Activated CD8-positive, alpha-beta T cell treated with anti-CD3 and anti-CD28 coated beads, Interleukin-2, amount 10 ng/mL, durations not matched to agents 7 days and 5 days (primary cell): ENCODE results near the gene FKBP6. TPM values are rescaled to one million over a fixed set of nuclear protein-coding genes. Genes with fewer than 3 reads are reported as not detected.
"Not testable (repeated sequence)": the region's sequence is repeated elsewhere in the genome, so short reads cannot be mapped to it uniquely, and the experiment has no call there.

Experiments used
- ATAC-seq: fragments of 150-1000 bp; cut with Tn5 transposase; one replicate; pipeline ENCODE4 v1.10.0; 2021; ENCODE audit warnings: moderate library complexity
- CTCF ChIA-PET: fragments of 350-600 bp; sonication (Branson Sonifier 250); formaldehyde crosslinking; loops from one replicate; lab custom pipeline; 2021; ENCODE audit warnings: antibody characterized with exemption; lab: Charles Lee
- POLR2A ChIA-PET: fragments of 350-600 bp; sonication (Branson Sonifier 250); formaldehyde crosslinking; loops from one replicate; lab custom pipeline; 2021; ENCODE audit warnings: antibody characterized with exemption; lab: Charles Lee
- DNase-seq: peaks from one replicate; pipeline ENCODE4 v3.0.0-alpha.2; 2020
- H3K27ac Mint-ChIP-seq: one replicate; pipeline ENCODE4 v1.8.0; 2021; ENCODE audit warnings: mild to moderate bottlenecking, mixed read lengths
- H3K27me3 Mint-ChIP-seq: one replicate; pipeline ENCODE4 v1.8.0; 2021; ENCODE audit warnings: low read depth, mixed read lengths
- H3K36me3 Mint-ChIP-seq: one replicate; pipeline ENCODE4 v1.8.0; 2021; ENCODE audit warnings: low read depth, mixed read lengths
- H3K4me1 Mint-ChIP-seq: one replicate; pipeline ENCODE4 v1.8.0; 2021; ENCODE audit warnings: low read depth, mixed read lengths
- H3K4me3 Mint-ChIP-seq: one replicate; pipeline ENCODE4 v1.8.0; 2021; ENCODE audit warnings: mild to moderate bottlenecking, mixed read lengths
- H3K9me3 Mint-ChIP-seq: one replicate; pipeline ENCODE4 v1.8.0; 2022; ENCODE audit warnings: mixed read lengths; ENCODE audit not compliant: insufficient read depth
- total RNA-seq, 2 experiments: library from RNA; stranded (reverse); gene quantifications; one replicate each; pipeline ENCODE4 v1.2.3, GENCODE V29; 2021

Gene FKBP6
- total RNA-seq, 2 experiments from 2014 or later: not detected

DNA sequence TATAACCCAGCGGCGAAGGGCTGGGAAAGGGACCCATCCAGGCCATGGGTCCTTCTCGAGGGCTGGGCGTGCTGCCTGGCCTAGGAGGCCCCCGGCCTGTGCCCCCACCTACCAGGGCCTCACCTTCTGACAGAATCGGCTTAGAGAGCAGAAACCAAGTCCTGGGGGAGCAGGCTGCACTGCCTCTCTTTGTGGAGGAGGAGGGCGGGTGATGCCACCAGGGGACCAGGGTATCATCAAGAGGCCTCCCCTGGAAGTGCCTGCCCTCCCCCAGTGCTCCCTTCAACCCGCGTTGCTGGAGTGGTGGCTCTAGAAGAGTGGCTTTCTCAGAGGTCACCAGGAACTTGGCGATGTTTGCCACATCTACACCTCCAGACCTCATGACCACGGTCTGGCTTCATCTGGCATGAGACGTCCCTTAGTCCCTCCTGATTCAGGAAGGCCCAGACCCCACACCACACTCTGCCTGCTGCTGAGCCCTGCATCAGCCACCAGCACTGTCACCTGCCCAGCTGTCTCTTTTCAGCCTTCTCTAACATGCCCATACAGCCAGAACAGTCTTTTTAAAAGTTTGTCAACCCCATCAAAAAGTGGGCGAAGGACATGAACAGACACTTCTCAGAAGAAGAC lies 31.9 kb downstream of the FKBP6 start:
- H3K36me3 Mint-ChIP-seq: no peaks in the 10 kb centered on the region
- DNase-seq (no peak), ATAC-seq (no peak)
- peaks cover 4% of the 10 kb centered on the region for H3K4me1 Mint-ChIP-seq
- no peaks in the 10 kb centered on the region for H3K9me3 Mint-ChIP-seq
- H3K4me3 Mint-ChIP-seq: no peak overlapping the region
- peak overlapping the region; percentile 20 for H3K27ac Mint-ChIP-seq
- ChIA-PET POLR2A (no interaction called here), CTCF (no interaction called here)
- H3K27me3 Mint-ChIP-seq: no peaks in the 10 kb centered on the region

DNA sequence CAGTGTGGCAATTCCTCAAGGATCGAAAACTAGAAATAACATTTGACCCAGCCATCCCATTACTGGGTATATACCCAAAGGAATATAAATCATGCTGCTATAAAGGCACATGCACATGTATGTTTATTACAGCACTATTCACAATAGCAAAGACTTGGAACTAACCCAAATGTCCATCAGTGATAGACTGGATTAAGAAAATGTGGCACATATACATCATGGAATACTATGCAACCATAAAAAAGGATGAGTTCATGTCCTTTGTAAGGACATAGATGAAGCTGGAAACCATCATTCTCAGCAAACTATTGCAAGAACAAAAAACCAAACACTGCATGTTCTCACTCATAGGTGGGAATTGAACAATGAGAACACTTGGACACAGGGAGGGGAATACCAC lies 32.6 kb downstream of the FKBP6 start:
- H3K27me3 Mint-ChIP-seq, ATAC-seq, DNase-seq, POLR2A ChIA-PET, H3K27ac Mint-ChIP-seq, H3K4me1 Mint-ChIP-seq, H3K36me3 Mint-ChIP-seq, H3K4me3 Mint-ChIP-seq, H3K9me3 Mint-ChIP-seq, CTCF ChIA-PET: not testable (repeated sequence)

DNA sequence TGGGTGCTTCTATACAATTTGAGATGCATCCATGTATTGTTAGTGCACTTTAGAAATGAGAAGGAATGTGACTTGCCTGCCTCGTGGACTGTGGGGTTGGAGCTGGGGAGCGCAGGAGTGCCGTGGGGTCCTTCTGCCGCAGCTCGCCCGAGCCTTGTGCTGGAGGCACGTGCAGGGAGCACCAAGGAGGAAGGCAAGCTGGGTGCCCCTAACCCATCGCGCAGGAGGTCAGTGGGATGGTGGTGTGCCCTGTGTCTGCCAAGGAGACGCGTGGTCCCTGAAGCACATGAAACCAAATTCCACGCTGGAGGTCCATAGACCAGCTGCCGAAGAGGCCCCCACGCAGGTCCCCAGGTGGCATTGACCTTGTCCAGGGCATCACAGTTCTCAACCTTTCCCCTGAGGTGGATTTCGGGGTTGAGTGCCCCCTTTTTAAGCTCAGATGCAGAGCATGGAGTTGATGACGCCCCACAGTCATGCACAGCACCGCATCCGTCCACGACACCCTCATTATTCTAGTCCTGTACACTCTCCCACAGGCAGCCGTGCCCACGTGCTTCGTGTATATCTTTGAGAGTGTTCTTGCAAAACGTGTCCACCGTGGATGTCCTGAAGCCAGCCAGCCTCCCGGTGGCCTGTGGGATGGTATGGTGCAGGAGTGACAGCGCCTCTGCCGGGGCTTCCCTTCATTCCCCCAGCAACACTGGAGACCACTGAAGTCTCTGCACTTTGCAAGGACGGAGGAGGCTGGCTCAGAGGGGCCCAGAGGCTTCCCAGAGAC lies 35.5 kb downstream of the FKBP6 start:
- no peaks in the 10 kb centered on the region for H3K9me3 Mint-ChIP-seq
- ATAC-seq: no peak
- POLR2A ChIA-PET: no interaction called here
- H3K4me3 Mint-ChIP-seq: no peak overlapping the region
- H3K27ac Mint-ChIP-seq: no peak overlapping the region
- no peaks in the 10 kb centered on the region for H3K36me3 Mint-ChIP-seq
- CTCF ChIA-PET: no interaction called here
- H3K27me3 Mint-ChIP-seq: no peaks in the 10 kb centered on the region
- DNase-seq: no peak
- no peaks in the 10 kb centered on the region for H3K4me1 Mint-ChIP-seq

DNA sequence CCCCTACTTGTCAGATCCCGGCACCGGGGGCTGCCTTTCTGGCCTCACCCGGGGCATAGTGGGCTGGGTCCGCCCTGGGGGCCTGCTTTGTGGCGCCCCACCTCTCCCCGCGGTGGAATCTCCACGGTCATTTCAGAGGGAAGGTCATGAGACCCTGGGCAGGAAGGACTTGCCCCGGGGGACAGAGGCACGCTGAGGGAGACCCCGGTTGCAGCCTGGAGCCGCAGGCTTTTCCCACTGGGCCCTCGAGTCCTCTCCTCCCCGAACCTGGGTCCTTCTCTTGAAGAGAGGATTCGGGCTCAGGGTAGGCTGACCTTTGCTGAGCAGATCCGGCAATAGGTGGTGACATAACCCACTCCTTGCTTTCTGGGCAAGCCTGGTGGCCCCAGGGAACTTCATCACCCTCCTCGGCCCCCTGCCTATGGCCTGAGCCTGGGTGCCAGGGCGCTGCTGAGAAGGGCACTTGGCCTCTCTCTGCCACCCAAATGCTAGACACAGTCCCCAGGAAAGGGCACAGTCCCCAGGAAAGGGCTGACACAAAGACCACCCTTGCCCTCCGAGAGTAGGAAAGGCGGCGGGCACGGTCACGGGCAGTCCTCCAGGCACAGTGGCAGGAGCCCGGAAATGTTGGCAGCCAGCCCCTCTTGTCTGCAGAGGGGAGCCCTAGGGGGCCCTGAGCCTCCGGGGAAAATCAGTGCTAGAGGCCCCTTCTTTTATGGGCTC lies 36.2 kb downstream of the FKBP6 start:
- H3K9me3 Mint-ChIP-seq: no peaks in the 10 kb centered on the region
- ChIA-PET CTCF (no interaction called here), POLR2A (no interaction called here)
- ATAC-seq (no peak), DNase-seq (no peak)
- no peaks in the 10 kb centered on the region for H3K27me3 Mint-ChIP-seq
- no peaks in the 10 kb centered on the region for H3K4me1 Mint-ChIP-seq
- no peak overlapping the region for H3K27ac Mint-ChIP-seq
- H3K4me3 Mint-ChIP-seq: no peak overlapping the region
- H3K36me3 Mint-ChIP-seq: no peaks in the 10 kb centered on the region

DNA sequence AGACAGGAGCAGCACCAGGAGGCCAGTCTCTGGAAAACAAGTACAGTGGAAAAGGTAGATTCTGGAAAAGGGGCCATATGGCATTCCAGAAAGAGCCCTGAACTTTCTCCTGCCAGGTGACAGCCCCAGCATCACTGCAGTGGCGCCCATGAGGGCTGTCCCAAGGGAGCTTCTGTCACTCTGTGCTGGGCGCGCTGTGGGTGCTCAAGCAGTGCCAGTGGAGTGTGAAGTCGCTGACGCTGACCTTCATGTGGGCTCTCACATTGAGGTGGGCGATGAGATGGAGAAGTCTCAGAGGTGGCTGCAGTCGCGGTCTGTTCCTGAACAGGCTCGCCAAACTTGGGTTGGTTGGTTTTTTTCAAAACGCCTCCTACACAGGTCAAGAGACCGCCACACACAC lies 38.2 kb downstream of the FKBP6 start:
- POLR2A ChIA-PET: no interaction called here
- Mint-ChIP-seq H3K27ac (no peak overlapping the region), H3K36me3 (no peaks in the 10 kb centered on the region), H3K4me3 (no peak overlapping the region), H3K9me3 (no peaks in the 10 kb centered on the region), H3K4me1 (no peaks in the 10 kb centered on the region), H3K27me3 (no peaks in the 10 kb centered on the region)
- no peak for ATAC-seq
- CTCF ChIA-PET: interaction anchor here (0.9 kb wide), 1 partner anchor 43 kb away, joined by 3 read pairs; no protein-coding TSS in a partner anchor
- no peak for DNase-seq

DNA sequence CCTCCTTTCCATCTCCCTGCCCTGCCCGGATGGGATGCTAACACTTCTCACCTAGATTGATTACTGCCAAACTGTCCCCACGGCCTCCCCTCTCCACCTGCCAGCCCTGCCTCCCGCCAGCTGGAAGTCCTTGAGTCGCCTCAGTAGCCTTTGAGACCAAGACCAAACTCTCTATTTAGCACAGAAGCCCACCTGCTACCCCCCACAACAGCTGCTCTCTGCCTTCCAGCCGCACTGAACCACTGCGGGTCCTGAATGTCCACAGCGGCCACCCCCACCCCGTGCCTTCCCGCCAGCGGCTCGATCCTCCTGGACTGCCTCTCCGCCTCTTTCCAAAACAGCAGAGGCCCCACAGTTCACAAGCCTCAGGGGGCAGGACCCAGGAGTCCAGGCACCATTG lies 39.0 kb downstream of the FKBP6 start:
- ChIA-PET POLR2A (no interaction called here), CTCF (no interaction called here)
- ATAC-seq (no peak), DNase-seq (no peak)
- Mint-ChIP-seq H3K9me3 (no peaks in the 10 kb centered on the region), H3K4me3 (no peak overlapping the region), H3K36me3 (no peaks in the 10 kb centered on the region), H3K27ac (no peak overlapping the region), H3K4me1 (no peaks in the 10 kb centered on the region), H3K27me3 (no peaks in the 10 kb centered on the region)

DNA sequence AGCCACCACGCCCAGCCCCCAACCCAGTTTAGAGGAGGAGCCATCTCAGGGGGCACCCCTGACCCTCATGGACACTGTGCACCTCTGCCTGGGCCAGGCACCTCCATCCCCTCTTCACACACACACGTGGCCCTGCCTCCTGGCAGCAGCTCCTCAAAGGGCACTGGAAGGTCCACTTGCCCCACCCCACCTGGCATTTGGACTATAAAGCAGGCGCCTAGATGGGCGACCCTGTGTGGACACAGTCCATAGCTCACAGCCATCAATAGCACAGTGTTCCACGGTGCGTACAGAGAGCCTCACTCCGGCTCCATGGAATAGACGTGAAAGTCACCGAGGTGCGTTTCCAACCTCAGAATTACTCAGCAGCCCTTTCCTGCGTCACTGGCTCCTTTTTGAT lies 41.0 kb downstream of the FKBP6 start:
- DNase-seq (no peak), ATAC-seq (no peak)
- Mint-ChIP-seq H3K4me1 (no peaks in the 10 kb centered on the region), H3K27ac (no peak overlapping the region), H3K27me3 (no peaks in the 10 kb centered on the region), H3K9me3 (no peaks in the 10 kb centered on the region), H3K4me3 (no peak overlapping the region), H3K36me3 (no peaks in the 10 kb centered on the region)
- ChIA-PET POLR2A (no interaction called here), CTCF (no interaction called here)

DNA sequence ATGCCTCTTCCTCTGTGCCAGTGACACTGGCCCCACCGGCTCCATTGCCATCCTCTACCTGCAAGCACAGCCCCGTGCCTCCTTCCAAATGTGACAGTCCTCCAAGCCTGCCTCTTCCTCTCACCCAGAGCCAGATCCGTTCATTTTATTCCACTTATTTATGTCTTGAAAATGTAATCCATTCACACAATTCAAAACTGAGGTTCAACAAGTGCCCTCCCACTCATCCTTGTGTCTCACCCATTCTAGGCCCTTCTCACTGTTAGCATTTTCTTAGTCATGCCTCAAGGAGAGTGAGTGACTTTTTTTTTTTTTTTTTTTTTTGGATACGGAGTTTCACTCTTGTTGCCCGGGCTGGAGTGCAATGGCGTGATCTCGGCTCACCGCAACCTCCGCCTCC lies 41.7 kb downstream of the FKBP6 start:
- no peaks in the 10 kb centered on the region for H3K4me1 Mint-ChIP-seq

DNA sequence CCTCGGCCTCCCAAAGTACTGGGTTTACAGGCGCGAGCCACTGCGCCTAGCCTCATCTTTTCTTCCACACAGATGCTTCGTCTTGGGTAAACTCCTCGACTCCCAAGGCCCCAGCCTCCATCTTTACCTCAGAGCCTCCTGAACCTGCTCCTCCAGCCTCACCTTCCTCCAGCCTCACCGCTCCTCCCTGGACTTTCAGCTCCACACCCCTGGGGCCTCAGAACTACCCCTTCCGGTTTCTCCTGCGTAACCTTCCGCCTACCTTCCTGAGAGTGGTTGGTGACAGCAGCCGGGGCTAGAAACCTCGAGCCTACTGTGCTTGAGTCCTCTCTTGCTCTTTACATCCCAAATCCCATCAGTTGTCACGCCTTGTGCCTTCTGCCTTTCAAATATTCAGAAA lies 45.8 kb downstream of the FKBP6 start:
- Mint-ChIP-seq H3K9me3 (no peaks in the 10 kb centered on the region), H3K4me3 (no peak overlapping the region), H3K27ac (no peak overlapping the region), H3K4me1 (no peaks in the 10 kb centered on the region), H3K36me3 (no peaks in the 10 kb centered on the region), H3K27me3 (peaks cover 17% of the 10 kb centered on the region)
- DNase-seq (no peak), ATAC-seq (no peak)
- ChIA-PET CTCF (no interaction called here), POLR2A (no interaction called here)

More for the DNA sequence above, 41.7 kb downstream of the FKBP6 start:
- ChIA-PET POLR2A (no interaction called here), CTCF (no interaction called here)
- no peak overlapping the region for H3K27ac Mint-ChIP-seq
- no peaks in the 10 kb centered on the region for H3K9me3 Mint-ChIP-seq
- DNase-seq: no peak
- H3K36me3 Mint-ChIP-seq: no peaks in the 10 kb centered on the region
- H3K27me3 Mint-ChIP-seq: no peaks in the 10 kb centered on the region
- no peak for ATAC-seq
- H3K4me3 Mint-ChIP-seq: no peak overlapping the region

DNA sequence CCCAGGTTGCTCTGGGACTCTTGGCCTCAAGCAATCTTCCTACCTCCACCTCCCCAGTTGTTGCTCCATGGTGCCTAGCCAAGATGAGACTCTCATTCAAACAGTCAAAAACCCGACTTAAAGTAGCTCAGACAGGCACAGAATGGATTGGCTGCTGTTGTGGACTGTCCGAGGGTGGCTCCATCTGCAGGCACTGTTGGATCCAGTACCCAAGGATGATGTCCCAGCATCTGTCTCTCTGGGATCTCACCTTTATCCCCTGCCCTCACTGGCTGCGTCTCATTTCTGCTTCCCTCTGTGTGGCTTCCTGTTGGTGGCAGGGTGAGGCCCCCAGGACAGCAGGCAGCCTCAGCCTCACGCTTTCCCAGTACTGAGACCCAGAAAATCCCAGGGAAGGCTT lies 48.3 kb downstream of the FKBP6 start:
- H3K27me3 Mint-ChIP-seq: peaks cover 20% of the 10 kb centered on the region
- POLR2A ChIA-PET, H3K27ac Mint-ChIP-seq, H3K36me3 Mint-ChIP-seq, ATAC-seq, CTCF ChIA-PET, H3K9me3 Mint-ChIP-seq, DNase-seq, H3K4me3 Mint-ChIP-seq, H3K4me1 Mint-ChIP-seq: not testable (repeated sequence)

DNA sequence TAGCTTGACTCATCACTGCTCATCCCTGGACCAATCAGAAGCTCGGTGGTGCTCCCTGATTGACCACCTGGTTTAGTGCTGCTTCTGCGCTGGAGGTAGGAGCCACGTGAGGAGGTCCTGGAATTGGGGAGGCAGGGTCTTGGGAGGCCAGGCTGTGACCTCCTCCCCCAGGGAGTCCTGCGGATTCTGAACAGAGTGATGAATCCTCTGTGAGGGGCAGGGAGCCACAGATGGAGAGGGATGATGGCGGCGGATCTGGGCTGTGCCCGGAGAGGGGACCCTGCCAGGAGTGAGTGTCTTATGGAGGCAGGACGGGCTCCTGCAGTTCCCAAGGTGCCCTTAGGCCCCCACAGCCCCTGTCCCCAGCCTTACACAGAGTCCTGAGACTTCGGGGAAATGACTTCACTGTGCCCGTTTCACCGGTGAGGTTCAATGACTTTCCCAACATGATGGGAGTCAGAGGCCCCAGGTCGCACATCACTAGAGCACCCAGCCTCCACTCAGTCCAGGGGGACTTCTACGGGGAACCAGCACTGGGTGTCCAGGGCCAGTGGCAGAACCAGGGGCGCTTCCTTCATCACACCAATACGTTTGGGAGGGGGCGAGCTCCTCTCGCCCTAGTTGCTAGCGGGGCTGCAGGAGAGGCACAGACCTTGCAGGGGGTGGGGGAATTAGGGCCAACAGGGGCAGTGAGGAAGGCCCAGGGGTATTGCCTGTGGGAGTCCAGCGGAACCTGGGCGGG lies 48.9 kb downstream of the FKBP6 start:
- no peak overlapping the region for H3K4me3 Mint-ChIP-seq

More for the DNA sequence above, 48.9 kb downstream of the FKBP6 start:
- POLR2A ChIA-PET: no interaction called here
- Mint-ChIP-seq H3K27ac (no peak overlapping the region), H3K27me3 (peaks cover 21% of the 10 kb centered on the region), H3K9me3 (no peaks in the 10 kb centered on the region), H3K4me1 (no peaks in the 10 kb centered on the region), H3K36me3 (no peaks in the 10 kb centered on the region)
- CTCF ChIA-PET: no interaction called here
- ATAC-seq (no peak), DNase-seq (no peak)
